Measurements from ENCODE around the gene HNRNPAB. TPM values are rescaled to one million over a fixed set of nuclear protein-coding genes. Genes with fewer than 3 reads are reported as not detected.

HNRNPAB gene
- total RNA-seq, 1 experiment from 2014 or later, result 547 TPM

- Histone ChIP-seq H3K23ac (ENCODE audit: insufficient read length, low read depth, low read length) (no peak overlapping the region), H3K79me1 (ENCODE audit: insufficient read depth, low read depth, low read length, poor library complexity, severe bottlenecking) (peaks cover 9% of the 10 kb centered on the region), H2BK12ac (ENCODE audit: insufficient read length, low read depth, low read length) (no peak overlapping the region), H3T11ph (ENCODE audit: low read length) (no peak overlapping the region), H3K4me1 (ENCODE audit: insufficient read depth, low read length) (no peaks in the 10 kb centered on the region; the same call in 1 of the 2 replicates), H3K79me2 (ENCODE audit: insufficient read depth, low read length) (peaks cover 23% of the 10 kb centered on the region), H2AFZ (ENCODE audit: low read length) (no peak overlapping the region), H3K18ac (ENCODE audit: insufficient read length, low read depth, low read length) (no peak overlapping the region), H4K20me1 (ENCODE audit: control insufficient read depth, insufficient read depth, insufficient read length) (no peaks in the 10 kb centered on the region), H3K4ac (ENCODE audit: low read depth, low read length) (no peak overlapping the region), H3K27ac (ENCODE audit: insufficient read length, low read depth, low read length) (no peak overlapping the region), H3K23me2 (ENCODE audit: insufficient read length, low read depth, low read length, poor library complexity, severe bottlenecking) (peaks cover 10% of the 10 kb centered on the region), H2AK5ac (ENCODE audit: insufficient read length, low read length) (no peak overlapping the region), H3K4me2 (ENCODE audit: insufficient read depth, insufficient read length, low read length) (no peak overlapping the region), H4K91ac (ENCODE audit: insufficient read length, low read depth, low read length) (no peak overlapping the region), H2BK120ac (ENCODE audit: low read depth, low read length, poor library complexity, severe bottlenecking) (no peak overlapping the region), H2BK20ac (ENCODE audit: low read depth, low read length, poor library complexity, severe bottlenecking) (no peak overlapping the region), H2BK5ac (ENCODE audit: insufficient read length, low read length) (no peak overlapping the region), H4K8ac (replicated peaks; ENCODE audit: insufficient read length, low read depth, low read length) (no peak overlapping the region), H3K9ac (ENCODE audit: extremely low read depth, insufficient read length, low read length) (no peak overlapping the region), H3K14ac (ENCODE audit: insufficient read depth, low read length) (no peak overlapping the region), H3K9me3 (ENCODE audit: control insufficient read depth, low read depth, low read length) (no peaks in the 10 kb centered on the region), H3K27me3 (ENCODE audit: insufficient read depth, low read length) (no peaks in the 10 kb centered on the region), H2BK15ac (ENCODE audit: low read depth, low read length) (no peak overlapping the region), H3K56ac (ENCODE audit: insufficient read length, low read depth, low read length) (no peak overlapping the region), H4K5ac (ENCODE audit: insufficient read length, low read depth, low read length) (no peak overlapping the region)
- DNase-seq, result no peak
- TF ChIP-seq CTCF (conservative IDR thresholded peaks at IDR 0.05), result no peak
- peak overlapping the region in 2 of 3 experiments; percentile 57 to 88; a peak in 4 of 7 replicates for H3K27ac Mint-ChIP-seq
- peaks cover 64 to 92% (median 90%) of the 10 kb centered on the region in 3 experiments for H3K36me3 Mint-ChIP-seq (ENCODE audit: insufficient read depth in 1 of 3, low read depth in 3 of 3)
- peaks cover 12% of the 10 kb centered on the region; the same call in 1 of the 2 replicates for H3K27me3 Mint-ChIP-seq (ENCODE audit: low read depth)
- WGBS (ENCODE audit: extremely low coverage, insufficient read length, low lambda C conversion rate), result no CpG with 5 or more reads among the region's 8 CpGs
- peaks cover 17 to 38% of the 10 kb centered on the region in 2 experiments for H3K4me1 Mint-ChIP-seq
- no peaks in the 10 kb centered on the region for H3K9me3 Mint-ChIP-seq
- 0 out of 5 replicates have a peak overlapping the region, but pooled peaks of 1 of the 2 experiments have one; percentile 7 for H3K4me3 Mint-ChIP-seq
Measured at GRCh38 chr5:178209334-178210072, 5.2 kb downstream of the HNRNPAB start.
